ENCODE measurements around the gene RASGRF2.

RASGRF2 gene

GRCh38 chr5:81181576-81182316, 221.6 kb downstream of the RASGRF2 start:
- no peak for DNase-seq

- no peak for DNase-seq
Observed at GRCh38 chr5:81182396-81183390, 222.5 kb downstream of the RASGRF2 start.

- DNase-seq, result no peak
Observed at GRCh38 chr5:81183811-81184748, 223.9 kb downstream of the RASGRF2 start.

- DNase-seq, result no peak
Observed at GRCh38 chr5:81184749-81185110, 224.6 kb downstream of the RASGRF2 start.

- no peak for DNase-seq
Observed at GRCh38 chr5:81187885-81188284, 227.7 kb downstream of the RASGRF2 start.

GRCh38 chr5:81188962-81189361, 228.8 kb downstream of the RASGRF2 start:
- no peak for DNase-seq

- no peak for DNase-seq
Observed at GRCh38 chr5:81189875-81190498, 229.8 kb downstream of the RASGRF2 start.

GRCh38 chr5:81191726-81192372, 231.7 kb downstream of the RASGRF2 start:
- no peak for DNase-seq

- DNase-seq, result no peak
Observed at GRCh38 chr5:81192373-81192750, 232.2 kb downstream of the RASGRF2 start.

- DNase-seq, result peak; percentile 32
Observed at GRCh38 chr5:81194633-81195334, 234.6 kb downstream of the RASGRF2 start.

- no peak for DNase-seq
Observed at GRCh38 chr5:81195335-81195929, 235.3 kb downstream of the RASGRF2 start.

- no peak for DNase-seq
Observed at GRCh38 chr5:81202655-81203054, 242.5 kb downstream of the RASGRF2 start.

- no peak for DNase-seq
Observed at GRCh38 chr5:81203729-81204128, 243.6 kb downstream of the RASGRF2 start.

- DNase-seq, result no peak
Observed at GRCh38 chr5:81204205-81204604, 244.0 kb downstream of the RASGRF2 start.

GRCh38 chr5:81205058-81205457, 244.9 kb downstream of the RASGRF2 start:
- no peak for DNase-seq

GRCh38 chr5:81207009-81207408, 246.8 kb downstream of the RASGRF2 start:
- no peak for DNase-seq

- no peak for DNase-seq
Observed at GRCh38 chr5:81208904-81209303, 248.7 kb downstream of the RASGRF2 start.

GRCh38 chr5:81209386-81209785, 249.2 kb downstream of the RASGRF2 start:
- no peak for DNase-seq

GRCh38 chr5:81209869-81210493, 249.8 kb downstream of the RASGRF2 start:
- no peak for DNase-seq

GRCh38 chr5:81212211-81212751, 252.1 kb downstream of the RASGRF2 start:
- no peak for DNase-seq
